ENCODE data around the gene FAM83G. TPM values are rescaled to one million over a fixed set of nuclear protein-coding genes. Genes with fewer than 3 reads are reported as not detected.
A peak's percentile ranks its signal among the peaks of the same experiment; 100 is the strongest.

FAM83G gene
- total and polyA plus RNA-seq, 2 donors (not counting 3 experiments of a cell fraction or from before 2014, with no cell fraction given): 7.0 to 10.9 TPM

GRCh38 chr17:18937981-18938691 lies 66.4 kb downstream of the FAM83G start:
- dilution Hi-C loops (cut with MboI; ENCODE audit: extremely low pct_ligation_motif_present, low sequenced_read_pairs): no loop called here
- H3K27ac ChIP-seq (ENCODE audit: insufficient read depth, low read depth, low read length): no peak overlapping the region
- DNase-seq (ENCODE audit: low read depth, low spot score): no peak
- no TSS peak for BruUV-seq (replicated peaks)
- peak; percentile 33 for FAIRE-seq
- no peaks in the 10 kb centered on the region for H4K20me1 ChIP-seq (replicated peaks; ENCODE audit: control insufficient read depth, extremely low read depth, insufficient read depth, low read length)
- no peaks in the 10 kb centered on the region for H3K4me1 ChIP-seq (ENCODE audit: control insufficient read depth, extremely low read depth, insufficient read depth, low read length)
- no peak overlapping the region for H3K4me2 ChIP-seq (ENCODE audit: insufficient read depth, low read length)
- TF ChIP-seq CTCF (IDR thresholded peaks at IDR 0.05; ENCODE audit: extremely low read depth in 1 of 2, insufficient read depth in 1 of 2, low read depth in 1 of 2, low read length in 2 of 2): no peak
- TF ChIP-seq JUN (IDR thresholded peaks at IDR 0.05; ENCODE audit: borderline replicate concordance, insufficient read depth, insufficient read length, low read depth): no peak
- no peak for TF ChIP-seq POLR2AphosphoS5 (IDR thresholded peaks at IDR 0.05; ENCODE audit: insufficient read depth, low read depth, low read length)
- no peak for TF ChIP-seq MAX (IDR thresholded peaks at IDR 0.05; ENCODE audit: insufficient read depth, insufficient read length)
- no peak for TF ChIP-seq POLR2A (IDR thresholded peaks at IDR 0.05; ENCODE audit: low read depth, low read length)
- TF ChIP-seq FOS (IDR thresholded peaks at IDR 0.05; ENCODE audit: borderline replicate concordance, insufficient read depth, low read length): no peak
- H3K36me3 ChIP-seq (ENCODE audit: control insufficient read depth in 2 of 2, extremely low read depth in 1 of 2, insufficient read depth in 2 of 2, low read length in 2 of 2): no peaks in the 10 kb centered on the region
- POLR2A ChIA-PET: no interaction called here
- H2AFZ ChIP-seq (ENCODE audit: low read depth, low read length): no peak overlapping the region
- no peaks in the 10 kb centered on the region for H3K9me1 ChIP-seq (replicated peaks; ENCODE audit: control insufficient read depth, extremely low read depth, insufficient read depth, low read length)
- CTCF ChIA-PET: interaction anchor here (0.7 to 1.0 kb wide), 2 partner anchors 14 to 23 kb away, joined by 3 read pairs; partner anchors contain the start of gene SLC5A10
- intact Hi-C loops (cut with micrococcal nuclease): no loop called here
- no peaks in the 10 kb centered on the region for H3K9me3 ChIP-seq (replicated peaks; ENCODE audit: control insufficient read depth, insufficient read depth, low read length)
- peaks cover 0 to 6% of the 10 kb centered on the region in 2 experiments for H3K27me3 ChIP-seq (ENCODE audit: control insufficient read depth in 2 of 2, insufficient read depth in 2 of 2, low read length in 2 of 2)
- H3K79me2 ChIP-seq (ENCODE audit: control insufficient read depth, insufficient read depth, low read length): no peaks in the 10 kb centered on the region
- H3K9ac ChIP-seq (replicated peaks; ENCODE audit: extremely low read depth, insufficient read depth, low read length): no peak overlapping the region
- no peak overlapping the region for H3K4me3 ChIP-seq (replicated peaks in 1 of 3; ENCODE audit: insufficient read depth in 1 of 3, low read depth in 1 of 3, low read length in 3 of 3)

Data from endothelial cell of umbilical vein (primary cell).